Cerebellar cortex (tissue), 1 donor: ENCODE measurements around the gene TSPAN12.

ENCODE experiments used
- DNase-seq: peaks from one replicate; pipeline ENCODE4 v3.0.0-alpha.2; 2015; ENCODE audit warnings: low spot score

The TSPAN12 gene

DNA sequence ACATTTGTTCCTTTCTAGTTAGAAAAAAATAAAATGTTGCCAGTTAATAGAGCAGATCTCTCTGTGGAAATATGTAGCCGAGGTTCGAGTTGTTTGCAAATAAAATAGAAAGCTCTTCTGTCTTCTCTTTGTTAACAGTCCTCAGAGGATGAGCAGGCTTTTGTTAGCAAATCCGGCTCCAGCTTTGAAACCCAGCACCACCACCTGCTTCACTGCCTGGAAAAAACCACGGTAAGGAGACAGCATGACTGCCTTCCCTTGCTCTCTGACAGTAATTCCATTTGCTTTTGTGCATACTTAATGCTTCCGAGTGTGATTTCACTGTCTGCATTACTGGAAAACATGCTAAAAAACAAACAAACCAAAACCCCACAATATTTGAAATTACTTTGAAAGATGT lies 115.6 kb downstream of the TSPAN12 start:
- peak; percentile 93 for DNase-seq

DNA sequence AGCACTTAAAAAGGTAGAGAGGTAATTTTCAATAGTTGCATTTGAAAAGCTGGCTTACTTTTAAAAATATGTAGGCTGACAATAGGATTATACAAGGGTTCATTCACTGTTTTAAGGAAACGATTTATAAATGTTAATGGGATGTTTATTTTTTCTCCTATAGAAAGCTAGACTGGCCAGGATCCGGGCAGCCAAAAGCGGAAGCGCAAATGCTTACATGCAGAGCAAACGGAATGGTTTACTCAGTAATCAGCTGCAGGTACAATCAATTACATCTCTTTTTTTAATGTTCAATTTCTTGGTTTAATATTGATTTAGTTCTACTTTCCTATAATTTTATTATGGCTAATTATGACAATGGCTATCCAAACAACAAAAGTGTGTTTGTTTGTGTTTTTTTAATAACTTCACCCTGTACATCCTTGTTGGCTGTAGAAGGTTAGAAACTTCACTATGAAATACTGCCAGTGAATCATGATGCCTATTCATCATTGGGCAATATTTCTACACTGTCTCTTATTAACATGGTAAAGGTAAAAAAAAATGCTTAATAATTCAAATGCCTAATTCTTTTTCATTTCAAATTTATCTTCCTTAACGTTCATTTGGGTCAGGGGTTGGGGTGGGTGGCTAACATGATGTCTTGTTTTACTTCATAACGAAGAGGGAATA lies 116.4 kb downstream of the TSPAN12 start:
- peak; percentile 36 for DNase-seq

DNA sequence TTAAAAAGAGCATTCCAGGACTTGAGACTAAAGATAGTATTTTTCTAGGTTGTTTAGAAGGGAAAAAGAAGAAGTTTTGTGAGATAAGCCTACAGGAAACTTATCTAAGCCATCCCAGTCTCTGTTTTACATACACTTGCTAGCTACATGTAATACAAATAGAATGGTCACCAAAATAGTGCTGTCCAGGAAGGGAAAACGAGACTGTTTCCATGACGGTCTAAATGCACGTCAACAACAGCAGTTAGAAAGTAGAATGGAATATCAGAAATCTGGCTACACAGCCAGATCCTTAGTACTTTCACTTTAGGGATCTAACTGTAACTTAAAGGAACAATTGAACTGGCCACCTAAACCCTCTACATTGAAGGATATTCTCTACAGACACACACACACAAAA lies 117.6 kb downstream of the TSPAN12 start:
- peak; percentile 37 for DNase-seq

DNA sequence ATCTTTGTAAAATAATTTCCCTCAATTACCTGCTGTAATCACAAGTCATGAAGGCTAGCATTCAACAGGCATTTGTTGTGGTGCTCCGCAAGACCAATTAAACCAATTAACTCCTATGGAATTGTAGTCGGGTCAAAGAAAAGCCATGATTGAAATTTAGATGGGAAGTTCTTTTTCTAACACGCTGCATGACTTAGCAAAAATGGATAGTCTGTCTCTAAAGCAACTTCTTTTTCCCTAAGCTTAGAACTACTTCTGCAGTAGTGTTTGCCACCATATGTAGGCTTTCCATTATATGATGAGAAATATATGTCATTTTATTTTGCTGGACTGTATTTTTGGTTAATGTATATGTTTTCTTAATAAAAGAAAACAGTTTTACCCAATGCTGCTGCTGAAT lies 119.1 kb downstream of the TSPAN12 start:
- peak; percentile 45 for DNase-seq
